ENCODE measurements around the gene DMTF1. TPM values are rescaled to one million over a fixed set of nuclear protein-coding genes. Genes with fewer than 3 reads are reported as not detected.
A peak's percentile ranks its signal among the peaks of the same experiment; 100 is the strongest.

DMTF1 gene
- total RNA-seq, 2 donors from 2014 or later: 90.0 to 103 TPM

- H3K36me3 Mint-ChIP-seq (ENCODE audit: insufficient read depth in 2 of 2): no peaks in the 10 kb centered on the region
- no peak overlapping the region for H3K27ac Mint-ChIP-seq
- peaks cover 6% of the 10 kb centered on the region for H3K27me3 Mint-ChIP-seq (ENCODE audit: low read depth)
- ATAC-seq (replicated peaks in 1 of 2) (no peak), DNase-seq (no peak)
- H3K4me1 Mint-ChIP-seq (ENCODE audit: low read depth): peaks cover 6% of the 10 kb centered on the region
- peaks cover 0 to 2% of the 10 kb centered on the region in 2 donors for H3K9me3 Mint-ChIP-seq
- H3K4me3 Mint-ChIP-seq: no peak overlapping the region
These were observed 23.4 kb upstream of the DMTF1 start for GRCh38 chr7:87128861-87129267.

- Mint-ChIP-seq H3K9me3 (peaks cover 0 to 2% of the 10 kb centered on the region in 2 donors), H3K27ac (no peak overlapping the region), H3K4me1 (ENCODE audit: low read depth) (peaks cover 6% of the 10 kb centered on the region), H3K27me3 (ENCODE audit: low read depth) (peaks cover 6% of the 10 kb centered on the region), H3K36me3 (ENCODE audit: insufficient read depth in 2 of 2) (no peaks in the 10 kb centered on the region), H3K4me3 (no peak overlapping the region)
- ATAC-seq (replicated peaks in 1 of 2) (no peak), DNase-seq (no peak)
These were observed 22.9 kb upstream of the DMTF1 start for GRCh38 chr7:87129332-87129731.

- no peak overlapping the region for H3K4me3 Mint-ChIP-seq
- DNase-seq (no peak), ATAC-seq (replicated peaks in 1 of 2) (peak in 1 of 2 donors; percentile 33)
- H3K27ac Mint-ChIP-seq: no peak overlapping the region
- no peaks in the 10 kb centered on the region for H3K36me3 Mint-ChIP-seq (ENCODE audit: insufficient read depth in 2 of 2)
- peaks cover 0 to 2% of the 10 kb centered on the region in 2 donors for H3K9me3 Mint-ChIP-seq
- peaks cover 6% of the 10 kb centered on the region for H3K27me3 Mint-ChIP-seq (ENCODE audit: low read depth)
- peaks cover 6% of the 10 kb centered on the region for H3K4me1 Mint-ChIP-seq (ENCODE audit: low read depth)
These were observed 22.4 kb upstream of the DMTF1 start for GRCh38 chr7:87129848-87130247.

GRCh38 chr7:87131771-87132170 lies 20.5 kb upstream of the DMTF1 start:
- Mint-ChIP-seq H3K27ac (no peak overlapping the region), H3K4me3 (no peak overlapping the region), H3K9me3 (no peaks in the 10 kb centered on the region), H3K4me1 (ENCODE audit: low read depth) (peaks cover 6% of the 10 kb centered on the region), H3K36me3 (ENCODE audit: insufficient read depth in 2 of 2) (no peaks in the 10 kb centered on the region), H3K27me3 (ENCODE audit: low read depth) (peaks cover 6% of the 10 kb centered on the region)
- no peak for ATAC-seq (replicated peaks in 1 of 2)
- DNase-seq: no peak

GRCh38 chr7:87137271-87137670 lies 15.0 kb upstream of the DMTF1 start:
- no peaks in the 10 kb centered on the region for H3K36me3 Mint-ChIP-seq (ENCODE audit: insufficient read depth in 2 of 2)

GRCh38 chr7:87139514-87139913 lies 12.7 kb upstream of the DMTF1 start:
- H3K4me1 Mint-ChIP-seq (ENCODE audit: low read depth): peaks cover 5% of the 10 kb centered on the region
- ATAC-seq (replicated peaks in 1 of 2): no peak
- H3K27me3 Mint-ChIP-seq (ENCODE audit: low read depth): peaks cover 36% of the 10 kb centered on the region
- H3K36me3 Mint-ChIP-seq (ENCODE audit: insufficient read depth in 2 of 2): no peaks in the 10 kb centered on the region
- DNase-seq: no peak
- H3K9me3 Mint-ChIP-seq: no peaks in the 10 kb centered on the region
- H3K4me3 Mint-ChIP-seq: no peak overlapping the region
- no peak overlapping the region for H3K27ac Mint-ChIP-seq

More at GRCh38 chr7:87137271-87137670, 15.0 kb upstream of the DMTF1 start:
- Mint-ChIP-seq H3K4me1 (ENCODE audit: low read depth) (no peaks in the 10 kb centered on the region), H3K9me3 (no peaks in the 10 kb centered on the region), H3K4me3 (no peak overlapping the region), H3K27me3 (ENCODE audit: low read depth) (peaks cover 38% of the 10 kb centered on the region), H3K27ac (no peak overlapping the region)
- no peak for DNase-seq
- no peak for ATAC-seq (replicated peaks in 1 of 2)

GRCh38 chr7:87140271-87140748 lies 11.9 kb upstream of the DMTF1 start:
- H3K27me3 Mint-ChIP-seq (ENCODE audit: low read depth): peaks cover 42% of the 10 kb centered on the region
- no peak overlapping the region for H3K27ac Mint-ChIP-seq
- no peaks in the 10 kb centered on the region for H3K36me3 Mint-ChIP-seq (ENCODE audit: insufficient read depth in 2 of 2)
- ATAC-seq (replicated peaks in 1 of 2) (no peak), DNase-seq (no peak)
- H3K9me3 Mint-ChIP-seq: no peaks in the 10 kb centered on the region
- H3K4me1 Mint-ChIP-seq (ENCODE audit: low read depth): peaks cover 7% of the 10 kb centered on the region
- no peak overlapping the region for H3K4me3 Mint-ChIP-seq

- Mint-ChIP-seq H3K4me3 (no peak overlapping the region), H3K36me3 (ENCODE audit: insufficient read depth in 2 of 2) (no peaks in the 10 kb centered on the region), H3K27ac (no peak overlapping the region), H3K9me3 (no peaks in the 10 kb centered on the region), H3K27me3 (ENCODE audit: low read depth) (peaks cover 22% of the 10 kb centered on the region), H3K4me1 (ENCODE audit: low read depth) (peaks cover 7% of the 10 kb centered on the region)
- DNase-seq (no peak), ATAC-seq (replicated peaks in 1 of 2) (peak; percentile 66 to 91)
These were observed 8.0 kb upstream of the DMTF1 start for GRCh38 chr7:87144173-87144657.

GRCh38 chr7:87146740-87147386 lies 5.4 kb upstream of the DMTF1 start:
- H3K9me3 Mint-ChIP-seq: no peaks in the 10 kb centered on the region
- H3K27me3 Mint-ChIP-seq (ENCODE audit: low read depth): peaks cover 8% of the 10 kb centered on the region
- no peak for DNase-seq
- peaks cover 0 to 1% of the 10 kb centered on the region in 2 donors for H3K36me3 Mint-ChIP-seq (ENCODE audit: insufficient read depth in 2 of 2)
- peaks cover 16% of the 10 kb centered on the region for H3K4me1 Mint-ChIP-seq (ENCODE audit: low read depth)
- no peak overlapping the region for H3K4me3 Mint-ChIP-seq
- no peak for ATAC-seq (replicated peaks in 1 of 2)
- H3K27ac Mint-ChIP-seq: no peak overlapping the region

- H3K27ac Mint-ChIP-seq: no peak overlapping the region
- peaks cover 16% of the 10 kb centered on the region for H3K4me1 Mint-ChIP-seq (ENCODE audit: low read depth)
- H3K9me3 Mint-ChIP-seq: no peaks in the 10 kb centered on the region
- ATAC-seq (replicated peaks in 1 of 2) (no peak), DNase-seq (no peak)
- H3K4me3 Mint-ChIP-seq: no peak overlapping the region
- H3K27me3 Mint-ChIP-seq (ENCODE audit: low read depth): peaks cover 8% of the 10 kb centered on the region
- peaks cover 3 to 4% of the 10 kb centered on the region in 2 donors for H3K36me3 Mint-ChIP-seq (ENCODE audit: insufficient read depth in 2 of 2)
These were observed 4.8 kb upstream of the DMTF1 start for GRCh38 chr7:87147500-87147899.

- H3K27me3 Mint-ChIP-seq (ENCODE audit: low read depth): peaks cover 8% of the 10 kb centered on the region
- ATAC-seq (replicated peaks in 1 of 2) (no peak), DNase-seq (no peak)
- H3K4me3 Mint-ChIP-seq: no peak overlapping the region
- H3K36me3 Mint-ChIP-seq (ENCODE audit: insufficient read depth in 2 of 2): peaks cover 7 to 9% of the 10 kb centered on the region in 2 donors
- H3K27ac Mint-ChIP-seq: no peak overlapping the region
- H3K9me3 Mint-ChIP-seq: no peaks in the 10 kb centered on the region
- H3K4me1 Mint-ChIP-seq (ENCODE audit: low read depth): peaks cover 16% of the 10 kb centered on the region
These were observed 3.8 kb upstream of the DMTF1 start for GRCh38 chr7:87148332-87148955.

- Mint-ChIP-seq H3K4me1 (ENCODE audit: low read depth) (peaks cover 27% of the 10 kb centered on the region), H3K27ac (peak overlapping the region; percentile 98), H3K4me3 (peak overlapping the region; percentile 93 to 95)
These were observed 1.1 kb upstream of the DMTF1 start for GRCh38 chr7:87151002-87151728.

GRCh38 chr7:87151729-87152111 lies 533 bp upstream of the DMTF1 start:
- peak overlapping the region; percentile 98 for H3K27ac Mint-ChIP-seq
- peak in 1 of 2 donors; percentile 49 for ATAC-seq (replicated peaks in 1 of 2)

More at GRCh38 chr7:87151002-87151728, 1.1 kb upstream of the DMTF1 start:
- no peaks in the 10 kb centered on the region for H3K9me3 Mint-ChIP-seq
- DNase-seq (no peak), ATAC-seq (replicated peaks in 1 of 2) (no peak)
- no peaks in the 10 kb centered on the region for H3K27me3 Mint-ChIP-seq (ENCODE audit: low read depth)
- H3K36me3 Mint-ChIP-seq (ENCODE audit: insufficient read depth in 2 of 2): peaks cover 9 to 14% of the 10 kb centered on the region in 2 donors

More at GRCh38 chr7:87151729-87152111, 533 bp upstream of the DMTF1 start:
- H3K9me3 Mint-ChIP-seq: no peaks in the 10 kb centered on the region
- peak overlapping the region; percentile 93 to 95 for H3K4me3 Mint-ChIP-seq
- DNase-seq: no peak
- H3K36me3 Mint-ChIP-seq (ENCODE audit: insufficient read depth in 2 of 2): peaks cover 9 to 15% of the 10 kb centered on the region in 2 donors
- no peaks in the 10 kb centered on the region for H3K27me3 Mint-ChIP-seq (ENCODE audit: low read depth)
- H3K4me1 Mint-ChIP-seq (ENCODE audit: low read depth): peaks cover 32% of the 10 kb centered on the region
